H9 (cell line): Measurements from ENCODE around the gene LST1. TPM values are rescaled to one million over a fixed set of nuclear protein-coding genes. Genes with fewer than 3 reads are reported as not detected.

Experiments used
- DNase-seq: peaks from one replicate; pipeline ENCODE4 v3.0.0-alpha.2; 2017
- H2AFZ ChIP-seq: one replicate; pipeline ENCODE4 v1.6.1; 2013; ENCODE audit warnings: mild to moderate bottlenecking, low read length, control low read depth, moderate library complexity
- H2AK5ac ChIP-seq: 2 replicates; pipeline ENCODE4 v1.6.1; 2013; ENCODE audit warnings: low read length, control low read depth, mixed read lengths; ENCODE audit not compliant: insufficient read length
- H2BK120ac ChIP-seq: one replicate; pipeline ENCODE4 v1.6.1; 2013; ENCODE audit warnings: low read depth, mild to moderate bottlenecking, low read length, control low read depth, inconsistent platforms; ENCODE audit not compliant: poor library complexity, severe bottlenecking
- H2BK12ac ChIP-seq: 2 replicates; pipeline ENCODE4 v1.6.1; 2013; ENCODE audit warnings: low read length, control low read depth, mixed read lengths, low read depth; ENCODE audit not compliant: insufficient read length
- H2BK15ac ChIP-seq: 2 replicates; pipeline ENCODE4 v1.6.1; 2013; ENCODE audit warnings: low read depth, low read length, control low read depth
- H2BK20ac ChIP-seq: one replicate; pipeline ENCODE4 v1.6.1; 2013; ENCODE audit warnings: low read depth, mild to moderate bottlenecking, low read length, control low read depth, inconsistent platforms; ENCODE audit not compliant: poor library complexity, severe bottlenecking
- H2BK5ac ChIP-seq: 2 replicates; pipeline ENCODE4 v1.6.1; 2013; ENCODE audit warnings: low read length, control low read depth, mixed read lengths; ENCODE audit not compliant: insufficient read length
- H3K14ac ChIP-seq: 2 replicates; pipeline ENCODE4 v1.6.1; 2013; ENCODE audit warnings: low read length, control low read depth; ENCODE audit not compliant: insufficient read depth
- H3K18ac ChIP-seq: 2 replicates; pipeline ENCODE4 v1.6.1; 2013; ENCODE audit warnings: low read depth, mild to moderate bottlenecking, mixed read lengths, low read length, control low read depth; ENCODE audit not compliant: insufficient read length
- H3K23ac ChIP-seq: 2 replicates; pipeline ENCODE4 v1.6.1; 2013; ENCODE audit warnings: low read length, control low read depth, mixed read lengths, low read depth; ENCODE audit not compliant: insufficient read length
- H3K23me2 ChIP-seq: 2 replicates; pipeline ENCODE4 v1.6.1; 2013; ENCODE audit warnings: low read depth, mild to moderate bottlenecking, mixed read lengths, low read length, control low read depth; ENCODE audit not compliant: insufficient read length, poor library complexity, severe bottlenecking
- H3K27ac ChIP-seq: 2 replicates; pipeline ENCODE4 v1.5.1; 2013; ENCODE audit warnings: low read length, control low read depth, mixed read lengths, low read depth; ENCODE audit not compliant: insufficient read length
- H3K27me3 ChIP-seq: 2 replicates; pipeline ENCODE4 v1.6.1; 2013; ENCODE audit warnings: low read length, control low read depth, inconsistent platforms; ENCODE audit not compliant: insufficient read depth
- H3K4ac ChIP-seq: 2 replicates; pipeline ENCODE4 v1.6.1; 2013; ENCODE audit warnings: low read depth, mild to moderate bottlenecking, control low read depth, inconsistent platforms, low read length, moderate library complexity
- H3K4me1 ChIP-seq: 2 replicates; pipeline ENCODE4 v1.6.1; 2013; ENCODE audit warnings: low read length, control low read depth, inconsistent platforms; ENCODE audit not compliant: insufficient read depth
- H3K4me2 ChIP-seq: 2 replicates; pipeline ENCODE4 v1.6.1; 2013; ENCODE audit warnings: low read length, control low read depth, mixed read lengths; ENCODE audit not compliant: insufficient read length, insufficient read depth
- H3K56ac ChIP-seq: 2 replicates; pipeline ENCODE4 v1.6.1; 2013; ENCODE audit warnings: low read depth, mild to moderate bottlenecking, mixed read lengths, low read length, control low read depth; ENCODE audit not compliant: insufficient read length
- H3K79me1 ChIP-seq: 2 replicates; pipeline ENCODE4 v1.6.1; 2013; ENCODE audit warnings: low read depth, mild to moderate bottlenecking, moderate library complexity, low read length, control low read depth, inconsistent platforms; ENCODE audit not compliant: insufficient read depth, poor library complexity, severe bottlenecking
- H3K79me2 ChIP-seq: 2 replicates; pipeline ENCODE4 v1.6.1; 2013; ENCODE audit warnings: low read length, control low read depth, inconsistent platforms; ENCODE audit not compliant: insufficient read depth
- H3K9ac ChIP-seq: 2 replicates; pipeline ENCODE4 v1.6.1; 2013; ENCODE audit warnings: low read length, control low read depth, mixed read lengths; ENCODE audit not compliant: insufficient read length; ENCODE audit errors: extremely low read depth
- H3K9me3 ChIP-seq: one replicate; pipeline ENCODE4 v1.6.1; 2013; ENCODE audit warnings: low read depth, low read length, inconsistent platforms; ENCODE audit not compliant: control insufficient read depth
- H3T11ph ChIP-seq: one replicate; pipeline ENCODE4 v1.6.1; 2013; ENCODE audit warnings: mild to moderate bottlenecking, low read length, control low read depth, inconsistent platforms
- H4K20me1 ChIP-seq: one replicate; pipeline ENCODE4 v1.6.1; 2013; ENCODE audit not compliant: control insufficient read depth, insufficient read length, insufficient read depth
- H4K5ac ChIP-seq: 2 replicates; pipeline ENCODE4 v1.6.1; 2013; ENCODE audit warnings: low read depth, mild to moderate bottlenecking, mixed read lengths, low read length, control low read depth; ENCODE audit not compliant: insufficient read length
- H4K8ac ChIP-seq: replicated peaks from 2 replicates; pipeline ENCODE4 v1.6.1; 2013; ENCODE audit warnings: low read length, control low read depth, mixed read lengths, low read depth; ENCODE audit not compliant: insufficient read length
- H4K91ac ChIP-seq: 2 replicates; pipeline ENCODE4 v1.6.1; 2013; ENCODE audit warnings: low read depth, mild to moderate bottlenecking, moderate library complexity, mixed read lengths, low read length, control low read depth; ENCODE audit not compliant: insufficient read length
- H3K27ac Mint-ChIP-seq, 3 experiments: 2 replicates in 2 of 3; 3 replicates in 1 of 3; pipeline ENCODE4 v1.8.0; 2020 to 2021; ENCODE audit warnings: mixed read lengths in 3 of 3, mild to moderate bottlenecking in 1 of 3, moderate library complexity in 1 of 3
- H3K27me3 Mint-ChIP-seq: 2 replicates; pipeline ENCODE4 v1.8.0; 2021; ENCODE audit warnings: low read depth, mild to moderate bottlenecking, moderate library complexity, mixed read lengths
- H3K36me3 Mint-ChIP-seq, 3 experiments: 2 replicates in 2 of 3; 3 replicates in 1 of 3; pipeline ENCODE4 v1.8.0; 2020 to 2021; ENCODE audit warnings: low read depth in 3 of 3, mixed read lengths in 3 of 3; ENCODE audit not compliant: insufficient read depth in 1 of 3
- H3K4me1 Mint-ChIP-seq, 2 experiments: 2 replicates each; pipeline ENCODE4 v1.8.0; 2020; ENCODE audit warnings: mixed read lengths in 2 of 2
- H3K4me3 Mint-ChIP-seq, 2 experiments: 2 replicates in 1 of 2; 3 replicates in 1 of 2; pipeline ENCODE4 v1.8.0; 2020 to 2021; ENCODE audit warnings: mild to moderate bottlenecking in 2 of 2, mixed read lengths in 2 of 2, moderate library complexity in 1 of 2
- H3K9me3 Mint-ChIP-seq, 2 experiments: 2 replicates in 1 of 2; 3 replicates in 1 of 2; pipeline ENCODE4 v1.8.0; 2020; ENCODE audit warnings: mild to moderate bottlenecking in 2 of 2, mixed read lengths in 2 of 2, moderate library complexity in 1 of 2
- CTCF ChIP-seq: fragments of 200-600 bp; sonication (generic); conservative IDR thresholded peaks from 3 replicates; pipeline ENCODE4 v1.8.0; 2021; ENCODE audit warnings: antibody characterized with exemption, mild to moderate bottlenecking
- WGBS: extraction: QIAGEN DNeasy Blood & Tissue Kit; methylation state at CpG from one replicate; pipeline ENCODE4 v1.1.7; 2013; ENCODE audit warnings: missing lambda C conversion rate, low lambda C conversion rate, mixed read lengths; ENCODE audit not compliant: insufficient read length; ENCODE audit errors: extremely low coverage; 5-methylcytosine and 5-hydroxymethylcytosine counted together
- total RNA-seq: library from RNA; stranded (reverse); gene quantifications from 2 replicates; pipeline ENCODE4 v1.2.1, GENCODE V29; 2021

Gene LST1
- total RNA-seq, 1 experiment from 2014 or later = not detected

GRCh38 chr6:31634131-31634530, 48.1 kb downstream of the LST1 start:
- no peak overlapping the region for H2AFZ ChIP-seq
- H3K18ac ChIP-seq = no peak overlapping the region
- H3K9ac ChIP-seq = no peak overlapping the region
- no peak overlapping the region for H3K4ac ChIP-seq
- no CpG with 5 or more reads among the region's 3 CpGs for WGBS
- Mint-ChIP-seq H3K27ac (peak overlapping the region in 2 of 3 experiments; percentile 72 to 90; a peak in 4 of 7 replicates), H3K27me3 (no peaks in the 10 kb centered on the region), H3K9me3 (no peaks in the 10 kb centered on the region), H3K36me3 (peaks cover 70 to 98% (median 93%) of the 10 kb centered on the region in 3 experiments), H3K4me1 (0 out of 4 replicates have a peak, but pooled peaks cover 0 to 3% of the 10 kb centered on the region in 2 experiments), H3K4me3 (no peak overlapping the region)
- no peak overlapping the region for H3K27ac ChIP-seq
- H3K4me1 ChIP-seq = no peaks in the 10 kb centered on the region
- H3K14ac ChIP-seq = no peak overlapping the region
- H4K20me1 ChIP-seq = peaks cover 2% of the 10 kb centered on the region
- TF ChIP-seq CTCF = no peak
- no peaks in the 10 kb centered on the region for H3K79me1 ChIP-seq
- H3K79me2 ChIP-seq = no peaks in the 10 kb centered on the region
- H2BK5ac ChIP-seq = no peak overlapping the region
- H3K23me2 ChIP-seq = no peaks in the 10 kb centered on the region
- no peak overlapping the region for H4K8ac ChIP-seq
- no peak overlapping the region for H4K91ac ChIP-seq
- H2BK120ac ChIP-seq = no peak overlapping the region
- H4K5ac ChIP-seq = no peak overlapping the region
- H2BK20ac ChIP-seq = no peak overlapping the region
- no peak overlapping the region for H2AK5ac ChIP-seq
- H2BK15ac ChIP-seq = no peak overlapping the region
- no peaks in the 10 kb centered on the region for H3K9me3 ChIP-seq
- H3K4me2 ChIP-seq = no peak overlapping the region
- H3K27me3 ChIP-seq = no peaks in the 10 kb centered on the region
- DNase-seq = no peak
- no peak overlapping the region for H3K56ac ChIP-seq
- H3T11ph ChIP-seq = no peak overlapping the region
- H3K23ac ChIP-seq = no peak overlapping the region
- H2BK12ac ChIP-seq = no peak overlapping the region
